SK-N-SH (cell line): ENCODE data around the gene DCTD.

Source experiments
- GATA2 ChIP-seq: sonication (generic); formaldehyde crosslinking; IDR thresholded peaks from 2 replicates; pipeline ENCODE4 v1.5.0; 2020; ENCODE audit warnings: mild to moderate bottlenecking, missing genetic modification reagents
- TF ChIP-seq, protein P1 (sequence below): fragments of 200-600 bp; sonication (generic); IDR thresholded peaks from 2 replicates; pipeline ENCODE4 v1.6.1; 2017; ENCODE audit warnings: antibody characterized with exemption, mild to moderate bottlenecking, moderate library complexity

DNA sequence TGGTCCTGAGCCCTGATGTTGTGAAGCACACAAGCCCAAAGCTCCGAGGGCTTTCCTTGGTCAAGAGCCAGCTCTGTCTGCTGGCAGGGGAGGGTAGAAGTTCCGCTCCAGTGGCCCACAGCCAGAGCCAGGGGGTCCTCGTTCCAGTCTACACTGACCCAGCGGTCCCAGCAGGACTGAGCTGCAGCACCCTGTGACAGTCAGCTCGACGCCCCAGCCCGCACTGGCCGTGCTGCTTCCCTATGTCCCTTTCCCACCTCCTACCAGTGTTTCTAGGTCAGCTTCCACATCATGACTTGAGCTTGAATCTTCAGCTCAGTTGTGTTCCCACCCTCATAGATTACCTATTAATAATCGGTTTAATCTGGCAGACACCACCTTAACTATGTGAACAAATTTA is 22.5 kb upstream of the DCTD start:
- no peak for TF ChIP-seq GATA2 (CRISPR knock-in tag)
- TF ChIP-seq, protein P1, sequence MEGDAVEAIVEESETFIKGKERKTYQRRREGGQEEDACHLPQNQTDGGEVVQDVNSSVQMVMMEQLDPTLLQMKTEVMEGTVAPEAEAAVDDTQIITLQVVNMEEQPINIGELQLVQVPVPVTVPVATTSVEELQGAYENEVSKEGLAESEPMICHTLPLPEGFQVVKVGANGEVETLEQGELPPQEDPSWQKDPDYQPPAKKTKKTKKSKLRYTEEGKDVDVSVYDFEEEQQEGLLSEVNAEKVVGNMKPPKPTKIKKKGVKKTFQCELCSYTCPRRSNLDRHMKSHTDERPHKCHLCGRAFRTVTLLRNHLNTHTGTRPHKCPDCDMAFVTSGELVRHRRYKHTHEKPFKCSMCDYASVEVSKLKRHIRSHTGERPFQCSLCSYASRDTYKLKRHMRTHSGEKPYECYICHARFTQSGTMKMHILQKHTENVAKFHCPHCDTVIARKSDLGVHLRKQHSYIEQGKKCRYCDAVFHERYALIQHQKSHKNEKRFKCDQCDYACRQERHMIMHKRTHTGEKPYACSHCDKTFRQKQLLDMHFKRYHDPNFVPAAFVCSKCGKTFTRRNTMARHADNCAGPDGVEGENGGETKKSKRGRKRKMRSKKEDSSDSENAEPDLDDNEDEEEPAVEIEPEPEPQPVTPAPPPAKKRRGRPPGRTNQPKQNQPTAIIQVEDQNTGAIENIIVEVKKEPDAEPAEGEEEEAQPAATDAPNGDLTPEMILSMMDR: no peak
